Measurements from ENCODE around the gene IL17RD.

- TF ChIP-seq, protein P1, sequence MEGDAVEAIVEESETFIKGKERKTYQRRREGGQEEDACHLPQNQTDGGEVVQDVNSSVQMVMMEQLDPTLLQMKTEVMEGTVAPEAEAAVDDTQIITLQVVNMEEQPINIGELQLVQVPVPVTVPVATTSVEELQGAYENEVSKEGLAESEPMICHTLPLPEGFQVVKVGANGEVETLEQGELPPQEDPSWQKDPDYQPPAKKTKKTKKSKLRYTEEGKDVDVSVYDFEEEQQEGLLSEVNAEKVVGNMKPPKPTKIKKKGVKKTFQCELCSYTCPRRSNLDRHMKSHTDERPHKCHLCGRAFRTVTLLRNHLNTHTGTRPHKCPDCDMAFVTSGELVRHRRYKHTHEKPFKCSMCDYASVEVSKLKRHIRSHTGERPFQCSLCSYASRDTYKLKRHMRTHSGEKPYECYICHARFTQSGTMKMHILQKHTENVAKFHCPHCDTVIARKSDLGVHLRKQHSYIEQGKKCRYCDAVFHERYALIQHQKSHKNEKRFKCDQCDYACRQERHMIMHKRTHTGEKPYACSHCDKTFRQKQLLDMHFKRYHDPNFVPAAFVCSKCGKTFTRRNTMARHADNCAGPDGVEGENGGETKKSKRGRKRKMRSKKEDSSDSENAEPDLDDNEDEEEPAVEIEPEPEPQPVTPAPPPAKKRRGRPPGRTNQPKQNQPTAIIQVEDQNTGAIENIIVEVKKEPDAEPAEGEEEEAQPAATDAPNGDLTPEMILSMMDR (conservative IDR thresholded peaks at IDR 0.05), result no peak
- TF ChIP-seq EZH2 (IDR thresholded peaks at IDR 0.05; ENCODE audit: low read depth), result no peak
These were observed 121.6 kb downstream of the IL17RD start for GRCh38 chr3:57043518-57043917.
